ENCODE measurements around the gene UQCRH.
"Not testable (repeated sequence)": the region's sequence is repeated elsewhere in the genome, so short reads cannot be mapped to it uniquely, and the experiment has no call there.

DNA sequence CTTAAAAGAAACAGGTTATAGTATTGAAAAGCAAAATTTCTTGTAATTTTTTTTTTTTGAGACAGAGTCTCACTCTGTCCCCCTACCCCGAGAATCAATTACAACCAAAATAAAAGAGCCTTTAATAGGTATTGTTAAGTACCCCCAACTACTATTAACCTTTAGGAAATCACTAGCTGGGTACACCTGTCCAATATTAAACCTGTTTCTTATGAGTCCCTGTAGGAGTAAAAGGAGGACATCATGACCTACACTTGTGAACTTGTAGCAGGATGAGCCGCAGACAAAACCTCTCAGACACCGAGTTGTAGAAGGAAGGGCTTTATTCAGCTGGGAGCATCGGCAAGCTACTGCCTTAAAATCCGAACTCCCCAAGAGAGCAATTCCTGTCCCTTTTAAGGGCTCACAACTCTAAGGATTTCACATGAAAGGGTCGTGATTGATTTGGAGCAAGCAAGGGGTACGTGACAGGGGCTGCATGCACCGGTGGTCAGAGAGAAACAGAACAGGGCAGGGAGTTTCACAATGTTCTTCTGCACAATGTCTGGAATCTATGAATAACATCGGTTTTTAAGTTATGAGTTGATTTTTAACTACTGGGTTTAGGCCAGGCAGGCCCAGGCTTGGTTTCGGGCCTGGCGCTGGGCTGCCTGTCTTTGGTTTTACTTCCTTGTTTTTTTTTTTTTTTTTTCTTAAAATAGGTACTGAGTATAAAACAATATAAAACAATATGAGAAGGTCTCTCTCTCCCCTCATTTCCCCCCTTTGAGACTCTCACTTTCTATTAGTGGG, 22.0 kb downstream of the UQCRH start:
- TF ChIP-seq, protein P1, sequence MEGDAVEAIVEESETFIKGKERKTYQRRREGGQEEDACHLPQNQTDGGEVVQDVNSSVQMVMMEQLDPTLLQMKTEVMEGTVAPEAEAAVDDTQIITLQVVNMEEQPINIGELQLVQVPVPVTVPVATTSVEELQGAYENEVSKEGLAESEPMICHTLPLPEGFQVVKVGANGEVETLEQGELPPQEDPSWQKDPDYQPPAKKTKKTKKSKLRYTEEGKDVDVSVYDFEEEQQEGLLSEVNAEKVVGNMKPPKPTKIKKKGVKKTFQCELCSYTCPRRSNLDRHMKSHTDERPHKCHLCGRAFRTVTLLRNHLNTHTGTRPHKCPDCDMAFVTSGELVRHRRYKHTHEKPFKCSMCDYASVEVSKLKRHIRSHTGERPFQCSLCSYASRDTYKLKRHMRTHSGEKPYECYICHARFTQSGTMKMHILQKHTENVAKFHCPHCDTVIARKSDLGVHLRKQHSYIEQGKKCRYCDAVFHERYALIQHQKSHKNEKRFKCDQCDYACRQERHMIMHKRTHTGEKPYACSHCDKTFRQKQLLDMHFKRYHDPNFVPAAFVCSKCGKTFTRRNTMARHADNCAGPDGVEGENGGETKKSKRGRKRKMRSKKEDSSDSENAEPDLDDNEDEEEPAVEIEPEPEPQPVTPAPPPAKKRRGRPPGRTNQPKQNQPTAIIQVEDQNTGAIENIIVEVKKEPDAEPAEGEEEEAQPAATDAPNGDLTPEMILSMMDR (IDR thresholded peaks at IDR 0.05) = not testable (repeated sequence)
- TF ChIP-seq POLR2A (IDR thresholded peaks at IDR 0.05) = not testable (repeated sequence)
